M059J (cell line): Measurements from ENCODE around the gene APBA3. TPM values are rescaled to one million over a fixed set of nuclear protein-coding genes. Genes with fewer than 3 reads are reported as not detected.

Source experiments
- DNase-seq: peaks from one replicate; pipeline ENCODE4 v3.0.0-alpha.2; 2012; ENCODE audit warnings: low read depth
- total RNA-seq: library from RNA; depleted of rRNA; stranded (reverse); fragments of >200 nt; shearing (Covaris generic); gene quantifications from 2 replicates; pipeline ENCODE4 v1.2.3, GENCODE V29; 2014

APBA3 gene
- total RNA-seq, 1 experiment from 2014 or later, result 15.0 TPM

GRCh38 chr19:3785938-3786824, 24.7 kb upstream of the APBA3 start, which contains the start of gene MATK:
TSS of gene MATK (minus strand) at chr19:3786381. CDS start at chr19:3785135, 1,246 bp downstream.
- DNase-seq, result no peak

GRCh38 chr19:3785451-3785937, 24.0 kb upstream of the APBA3 start:
- DNase-seq, result no peak

GRCh38 chr19:3784607-3785450, 23.3 kb upstream of the APBA3 start:
- DNase-seq, result no peak

GRCh38 chr19:3783660-3784584, 22.4 kb upstream of the APBA3 start:
- no peak for DNase-seq

GRCh38 chr19:3782903-3783302, 21.4 kb upstream of the APBA3 start:
- DNase-seq, result no peak

GRCh38 chr19:3782330-3782729, 20.8 kb upstream of the APBA3 start:
- DNase-seq, result no peak

GRCh38 chr19:3781603-3782002, 20.1 kb upstream of the APBA3 start:
- DNase-seq, result no peak

GRCh38 chr19:3780786-3781304, 19.4 kb upstream of the APBA3 start:
- no peak for DNase-seq

- no peak for DNase-seq
Measured at GRCh38 chr19:3778899-3779723, 17.6 kb upstream of the APBA3 start.

- no peak for DNase-seq
Measured at GRCh38 chr19:3778104-3778867, 16.8 kb upstream of the APBA3 start.

GRCh38 chr19:3776479-3777040, 15.1 kb upstream of the APBA3 start:
- no peak for DNase-seq

GRCh38 chr19:3775831-3776230, 14.3 kb upstream of the APBA3 start:
- DNase-seq, result no peak

- DNase-seq, result no peak
Measured at GRCh38 chr19:3775374-3775711, 13.9 kb upstream of the APBA3 start.

- no peak for DNase-seq
Measured at GRCh38 chr19:3774621-3775373, 13.3 kb upstream of the APBA3 start.

- no peak for DNase-seq
Measured at GRCh38 chr19:3773814-3774515, 12.5 kb upstream of the APBA3 start.

- no peak for DNase-seq
Measured at GRCh38 chr19:3771906-3772455, 10.5 kb upstream of the APBA3 start, which contains the start of gene RAX2. TSS of gene RAX2 (minus strand) at chr19:3772228. CDS start at chr19:3771742, 486 bp downstream.
